Measurements from ENCODE around the gene MAP1LC3B. TPM values are rescaled to one million over a fixed set of nuclear protein-coding genes. Genes with fewer than 3 reads are reported as not detected.

Gene MAP1LC3B
- total RNA-seq, 1 experiment from 2014 or later = 45.3 TPM

GRCh38 chr16:87351320-87351698 is 40.8 kb upstream of the MAP1LC3B start:
- ChIA-PET CTCF (no interaction called here), POLR2A (ENCODE audit: unreplicated experiment) (no interaction called here)
- no peaks in the 10 kb centered on the region for H3K9me2 ChIP-seq (ENCODE audit: insufficient read depth)
- BruUV-seq (replicated peaks) = no TSS peak
- H3K27ac ChIP-seq = no peak overlapping the region
- DNase-seq = no peak
- H3K9me3 ChIP-seq (ENCODE audit: insufficient read depth, low read depth) = no peaks in the 10 kb centered on the region
- H3K36me3 ChIP-seq (ENCODE audit: low read depth) = no peaks in the 10 kb centered on the region
- H2AFZ ChIP-seq = no peak overlapping the region
- no peaks in the 10 kb centered on the region for H3F3A ChIP-seq (ENCODE audit: insufficient read depth, low read depth)
- H3K4me3 ChIP-seq = no peak overlapping the region
- no peaks in the 10 kb centered on the region for H3K79me2 ChIP-seq (ENCODE audit: low read depth)
- H3K4me2 ChIP-seq = no peak overlapping the region
- peaks cover 5% of the 10 kb centered on the region; the same call in 1 of the 2 replicates for H4K20me1 ChIP-seq (ENCODE audit: insufficient read depth)
- no peaks in the 10 kb centered on the region for H3K27me3 ChIP-seq (ENCODE audit: insufficient read depth, low read depth)
- TF ChIP-seq CTCF (conservative IDR thresholded peaks at IDR 0.05) = no peak
- TF ChIP-seq EZH2 (IDR thresholded peaks at IDR 0.05; ENCODE audit: low read depth) = no peak
- intact Hi-C loops (cut with micrococcal nuclease; ENCODE audit: unreplicated experiment) = no loop called here
- no peaks in the 10 kb centered on the region for H3K4me1 ChIP-seq (replicated peaks; ENCODE audit: insufficient read depth)

DNA sequence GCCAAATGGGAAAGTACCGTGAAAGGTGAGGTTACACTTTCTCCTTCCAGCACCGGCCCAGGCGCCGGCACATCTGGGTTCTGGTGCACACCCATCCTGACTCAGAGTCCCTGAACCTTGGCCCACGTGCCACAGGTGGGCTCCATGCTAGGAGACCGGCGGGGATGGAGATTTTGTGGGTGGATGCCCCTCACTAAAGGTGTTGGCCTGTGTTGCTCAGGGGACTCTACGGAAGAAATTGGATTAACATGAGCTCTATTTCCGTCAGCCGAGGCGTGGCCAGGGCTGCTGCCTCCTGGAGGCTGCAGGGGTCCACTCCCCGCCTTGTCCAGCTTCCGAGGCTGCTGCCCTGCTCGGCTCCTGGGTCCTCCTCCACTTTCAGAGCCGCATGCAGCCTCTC is 39.3 kb upstream of the MAP1LC3B start:
- no TSS peak for BruUV-seq (replicated peaks)
- Histone ChIP-seq H2AFZ (no peak overlapping the region), H3K4me2 (no peak overlapping the region), H3K9me2 (ENCODE audit: insufficient read depth) (no peaks in the 10 kb centered on the region), H3K27me3 (ENCODE audit: insufficient read depth, low read depth) (no peaks in the 10 kb centered on the region), H3K36me3 (ENCODE audit: low read depth) (no peaks in the 10 kb centered on the region), H3K4me3 (no peak overlapping the region), H3K4me1 (replicated peaks; ENCODE audit: insufficient read depth) (no peaks in the 10 kb centered on the region), H4K20me1 (ENCODE audit: insufficient read depth) (peaks cover 5% of the 10 kb centered on the region; the same call in 1 of the 2 replicates), H3K79me2 (ENCODE audit: low read depth) (no peaks in the 10 kb centered on the region), H3F3A (ENCODE audit: insufficient read depth, low read depth) (no peaks in the 10 kb centered on the region), H3K9me3 (ENCODE audit: insufficient read depth, low read depth) (no peaks in the 10 kb centered on the region), H3K27ac (no peak overlapping the region)
- CTCF ChIA-PET = no interaction called here
- DNase-seq = no peak
- intact Hi-C loops (cut with micrococcal nuclease; ENCODE audit: unreplicated experiment) = no loop called here
- TF ChIP-seq CTCF (conservative IDR thresholded peaks at IDR 0.05) (no peak), EZH2 (IDR thresholded peaks at IDR 0.05; ENCODE audit: low read depth) (no peak)
- POLR2A ChIA-PET (ENCODE audit: unreplicated experiment) = no interaction called here

DNA sequence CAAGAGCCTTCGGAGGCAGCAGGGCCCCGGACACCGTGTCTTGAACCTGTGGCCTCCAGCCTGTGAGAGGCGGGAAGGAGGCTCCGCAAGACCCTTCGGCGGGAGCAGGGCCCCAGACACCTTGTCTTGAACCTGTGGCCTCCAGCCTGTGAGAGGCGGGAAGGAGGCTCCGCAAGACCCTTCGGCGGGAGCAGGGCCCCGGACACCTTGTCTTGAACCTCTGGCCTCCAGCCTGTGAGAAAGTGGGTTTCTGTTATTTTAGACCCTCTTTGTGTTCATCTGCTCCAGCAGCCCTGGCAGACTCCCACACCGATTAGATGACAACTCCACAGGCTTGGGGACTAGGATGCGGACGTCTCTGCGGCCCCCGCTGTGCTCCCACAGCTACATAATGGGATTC is 38.5 kb upstream of the MAP1LC3B start:
- TF ChIP-seq EZH2 (IDR thresholded peaks at IDR 0.05; ENCODE audit: low read depth) (no peak), CTCF (conservative IDR thresholded peaks at IDR 0.05) (no peak)
- H3K36me3 ChIP-seq (ENCODE audit: low read depth) = no peaks in the 10 kb centered on the region
- no peaks in the 10 kb centered on the region for H3F3A ChIP-seq (ENCODE audit: insufficient read depth, low read depth)
- no peaks in the 10 kb centered on the region for H3K4me1 ChIP-seq (replicated peaks; ENCODE audit: insufficient read depth)
- peaks cover 5% of the 10 kb centered on the region; the same call in 1 of the 2 replicates for H4K20me1 ChIP-seq (ENCODE audit: insufficient read depth)
- no peaks in the 10 kb centered on the region for H3K9me3 ChIP-seq (ENCODE audit: insufficient read depth, low read depth)
- intact Hi-C loops (cut with micrococcal nuclease; ENCODE audit: unreplicated experiment) = no loop called here
- no TSS peak for BruUV-seq (replicated peaks)
- no peaks in the 10 kb centered on the region for H3K27me3 ChIP-seq (ENCODE audit: insufficient read depth, low read depth)
- H3K4me3 ChIP-seq = no peak overlapping the region
- ChIA-PET POLR2A (ENCODE audit: unreplicated experiment) (no interaction called here), CTCF (no interaction called here)
- H3K27ac ChIP-seq = no peak overlapping the region
- no peaks in the 10 kb centered on the region for H3K9me2 ChIP-seq (ENCODE audit: insufficient read depth)
- DNase-seq = no peak
- H2AFZ ChIP-seq = no peak overlapping the region
- no peaks in the 10 kb centered on the region for H3K79me2 ChIP-seq (ENCODE audit: low read depth)
- H3K4me2 ChIP-seq = no peak overlapping the region
